NCI-H2227 (cell line): ENCODE data around the gene SMYD5.
A peak's percentile ranks its signal among the peaks of the same experiment; 100 is the strongest.
"Not testable (repeated sequence)": the region's sequence is repeated elsewhere in the genome, so short reads cannot be mapped to it uniquely, and the experiment has no call there.

Experiments used
- DNase-seq: peaks from one replicate; lab custom pipeline; 2025; ENCODE audit not compliant: unreplicated experiment; lab: John Stamatoyannopoulos, UW

Gene SMYD5

GRCh38 chr2:73258186-73258912 is 44.3 kb downstream of the SMYD5 start:
- DNase-seq = no peak

- no peak for DNase-seq
These were observed 44.8 kb downstream of the SMYD5 start for GRCh38 chr2:73258913-73259215.

GRCh38 chr2:73259276-73259675 is 45.2 kb downstream of the SMYD5 start:
- no peak for DNase-seq

- DNase-seq = no peak
These were observed 45.8 kb downstream of the SMYD5 start for GRCh38 chr2:73259704-73260337.

GRCh38 chr2:73260338-73260984 is 46.4 kb downstream of the SMYD5 start:
- DNase-seq = no peak

GRCh38 chr2:73262108-73262651 is 48.1 kb downstream of the SMYD5 start:
- DNase-seq = no peak

- not testable (repeated sequence) for DNase-seq
These were observed 48.8 kb downstream of the SMYD5 start for GRCh38 chr2:73262691-73263429.

- no peak for DNase-seq
These were observed 49.7 kb downstream of the SMYD5 start for GRCh38 chr2:73263540-73264331.

- DNase-seq = no peak
These were observed 50.2 kb downstream of the SMYD5 start for GRCh38 chr2:73264332-73264606.

- DNase-seq = no peak
These were observed 50.7 kb downstream of the SMYD5 start for GRCh38 chr2:73264783-73265182.

GRCh38 chr2:73265298-73266060 is 51.4 kb downstream of the SMYD5 start:
- no peak for DNase-seq

GRCh38 chr2:73266061-73266901 is 52.2 kb downstream of the SMYD5 start:
- peak; percentile 26 for DNase-seq

- DNase-seq = no peak
These were observed 53.0 kb downstream of the SMYD5 start for GRCh38 chr2:73267008-73267407.

GRCh38 chr2:73268366-73268829 is 54.4 kb downstream of the SMYD5 start:
- DNase-seq = no peak

GRCh38 chr2:73268830-73269685 is 55.0 kb downstream of the SMYD5 start:
- peak; percentile 88 for DNase-seq

- peak; percentile 48 for DNase-seq
These were observed 55.8 kb downstream of the SMYD5 start for GRCh38 chr2:73269686-73270465.

- DNase-seq = no peak
These were observed 58.2 kb downstream of the SMYD5 start for GRCh38 chr2:73272270-73272669.
